T-helper 9 cell (primary cell): ENCODE data around the gene NPW.

ENCODE experiments used
- DNase-seq: peaks from one replicate; pipeline ENCODE4 v3.0.0-alpha.2; 2020
- total RNA-seq, 2 donors: gene quantifications; one replicate each; lab custom pipeline; 2026; lab: John Stamatoyannopoulos, UW

The NPW gene
- total RNA-seq, result 0.21 to 0.48 reads per million in 2 donors

GRCh38 chr16:2019518-2019920 is at the start of gene NPW:
Gene NPW, plus strand, starts transcription at chr16:2019785.
- DNase-seq, result no peak

- DNase-seq, result peak; percentile 95
These were observed 47.6 kb upstream of the NPW start, which contains the start of gene TBL3 for GRCh38 chr16:1971796-1972489. Gene TBL3, plus strand, starts transcription at chr16:1972053. Its CDS starts 112 bp downstream, at chr16:1972165.

- DNase-seq, result no peak
These were observed 47.1 kb upstream of the NPW start for GRCh38 chr16:1972490-1972877.

GRCh38 chr16:1973461-1974156 is 46.0 kb upstream of the NPW start:
- no peak for DNase-seq

- DNase-seq, result no peak
These were observed 45.2 kb upstream of the NPW start for GRCh38 chr16:1974157-1975070.

GRCh38 chr16:1975432-1976215 is 44.0 kb upstream of the NPW start:
- no peak for DNase-seq

- no peak for DNase-seq
These were observed 43.4 kb upstream of the NPW start for GRCh38 chr16:1976216-1976520.

GRCh38 chr16:1976951-1977874 is 42.4 kb upstream of the NPW start:
- no peak for DNase-seq

- no peak for DNase-seq
These were observed 41.7 kb upstream of the NPW start for GRCh38 chr16:1977875-1978268.

- DNase-seq, result no peak
These were observed 41.0 kb upstream of the NPW start for GRCh38 chr16:1978476-1979120.

GRCh38 chr16:1979271-1980029 is 40.1 kb upstream of the NPW start:
- DNase-seq, result no peak

GRCh38 chr16:1980030-1980769 is 39.4 kb upstream of the NPW start:
- no peak for DNase-seq

- no peak for DNase-seq
These were observed 38.9 kb upstream of the NPW start for GRCh38 chr16:1980770-1981087.

- no peak for DNase-seq
These were observed 38.2 kb upstream of the NPW start, which contains the start of gene NOXO1 for GRCh38 chr16:1981398-1981836. Gene NOXO1, minus strand, starts transcription at chr16:1981469. Its CDS starts 290 bp downstream, at chr16:1981179.

- no peak for DNase-seq
These were observed 37.6 kb upstream of the NPW start for GRCh38 chr16:1982013-1982433.

GRCh38 chr16:1982991-1983543 is 36.5 kb upstream of the NPW start:
- no peak for DNase-seq

GRCh38 chr16:1983544-1984346 is 35.8 kb upstream of the NPW start, which contains the start of gene GFER:
Gene GFER, plus strand, starts transcription at chr16:1984193. Its CDS starts 26 bp downstream, at chr16:1984219.
- DNase-seq, result peak; percentile 41
